Measurements from ENCODE around the gene DAGLA. TPM values are rescaled to one million over a fixed set of nuclear protein-coding genes. Genes with fewer than 3 reads are reported as not detected.

The DAGLA gene
- total and polyA plus RNA-seq, 7 donors: 0.57 to 5.1 (median 2.1) TPM

GRCh38 chr11:61768376-61769076, 88.3 kb downstream of the DAGLA start:
- H3K9me3 ChIP-seq: no peaks in the 10 kb centered on the region
- H3K27me3 ChIP-seq (ENCODE audit: insufficient read depth in 3 of 3, low read length in 2 of 3): peaks cover 0 to 11% (median 2%) of the 10 kb centered on the region in 3 donors
- no peak for DNase-seq
- intact Hi-C loops (cut with DNase I): no loop called here
- no peaks in the 10 kb centered on the region for H3K36me3 ChIP-seq (ENCODE audit: insufficient read depth in 1 of 2, low read depth in 1 of 2)
- ATAC-seq: no peak
- H3K27ac ChIP-seq: no peak overlapping the region
- no peak overlapping the region for H3K4me3 ChIP-seq
- WGBS, 3 donors: 74 to 77% (median 77%) methylated on average over 11 of the region's 11 CpGs
- TF ChIP-seq, protein P1, sequence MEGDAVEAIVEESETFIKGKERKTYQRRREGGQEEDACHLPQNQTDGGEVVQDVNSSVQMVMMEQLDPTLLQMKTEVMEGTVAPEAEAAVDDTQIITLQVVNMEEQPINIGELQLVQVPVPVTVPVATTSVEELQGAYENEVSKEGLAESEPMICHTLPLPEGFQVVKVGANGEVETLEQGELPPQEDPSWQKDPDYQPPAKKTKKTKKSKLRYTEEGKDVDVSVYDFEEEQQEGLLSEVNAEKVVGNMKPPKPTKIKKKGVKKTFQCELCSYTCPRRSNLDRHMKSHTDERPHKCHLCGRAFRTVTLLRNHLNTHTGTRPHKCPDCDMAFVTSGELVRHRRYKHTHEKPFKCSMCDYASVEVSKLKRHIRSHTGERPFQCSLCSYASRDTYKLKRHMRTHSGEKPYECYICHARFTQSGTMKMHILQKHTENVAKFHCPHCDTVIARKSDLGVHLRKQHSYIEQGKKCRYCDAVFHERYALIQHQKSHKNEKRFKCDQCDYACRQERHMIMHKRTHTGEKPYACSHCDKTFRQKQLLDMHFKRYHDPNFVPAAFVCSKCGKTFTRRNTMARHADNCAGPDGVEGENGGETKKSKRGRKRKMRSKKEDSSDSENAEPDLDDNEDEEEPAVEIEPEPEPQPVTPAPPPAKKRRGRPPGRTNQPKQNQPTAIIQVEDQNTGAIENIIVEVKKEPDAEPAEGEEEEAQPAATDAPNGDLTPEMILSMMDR (IDR thresholded peaks at IDR 0.05): no peak
- no peaks in the 10 kb centered on the region for H3K4me1 ChIP-seq

GRCh38 chr11:61769169-61769920, 89.2 kb downstream of the DAGLA start:
- TF ChIP-seq, protein P1 (IDR thresholded peaks at IDR 0.05): no peak
- DNase-seq: no peak
- Histone ChIP-seq H3K27me3 (ENCODE audit: insufficient read depth in 3 of 3, low read length in 2 of 3) (peaks cover 0 to 2% (median 0%) of the 10 kb centered on the region in 3 donors), H3K4me1 (no peaks in the 10 kb centered on the region), H3K4me3 (no peak overlapping the region), H3K27ac (no peak overlapping the region), H3K9me3 (no peaks in the 10 kb centered on the region), H3K36me3 (ENCODE audit: insufficient read depth in 1 of 2, low read depth in 1 of 2) (no peaks in the 10 kb centered on the region)
- intact Hi-C loops (cut with DNase I): no loop called here
- 76 to 79% (median 76%) methylated on average over 31 to 33 of the region's 33 CpGs for WGBS, 3 donors
- no peak for ATAC-seq

DNA sequence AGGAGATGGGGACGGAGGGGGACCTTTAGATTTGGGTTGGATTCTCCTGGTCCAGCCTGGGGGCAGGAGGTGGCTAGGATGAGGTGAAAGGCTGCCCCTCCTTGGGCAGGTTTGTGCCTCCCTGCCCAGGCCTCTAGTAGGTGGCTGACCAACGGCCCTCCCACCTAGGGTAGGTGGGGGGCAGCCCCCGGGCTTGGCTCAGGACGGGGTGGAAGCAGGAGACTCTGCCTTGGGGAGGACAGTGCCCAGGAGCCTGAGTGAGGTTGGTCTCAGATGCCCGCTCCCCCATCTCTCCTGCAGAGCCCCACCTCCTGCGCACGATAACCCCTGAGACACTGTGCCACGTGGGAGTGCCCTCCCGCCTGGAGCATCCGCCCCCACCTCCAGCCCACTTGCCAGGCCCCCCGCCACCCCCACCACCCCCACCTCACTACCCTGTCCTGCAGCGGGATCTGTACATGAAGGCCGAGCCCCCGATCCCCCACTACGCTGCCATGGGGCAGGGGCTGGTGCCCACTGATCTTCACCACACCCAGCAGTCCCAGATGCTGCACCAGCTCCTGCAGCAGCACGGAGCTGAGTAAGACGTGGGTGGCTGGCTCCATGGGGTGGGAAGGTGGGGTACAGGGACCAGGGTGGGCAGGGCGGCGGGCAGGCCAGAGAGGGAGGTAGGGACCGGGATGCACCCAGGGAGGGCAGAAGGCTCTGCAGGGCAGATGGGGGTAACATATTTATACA, 89.9 kb downstream of the DAGLA start:
- Histone ChIP-seq H3K27me3 (ENCODE audit: insufficient read depth in 3 of 3, low read length in 2 of 3) (no peaks in the 10 kb centered on the region), H3K4me1 (no peaks in the 10 kb centered on the region), H3K36me3 (ENCODE audit: insufficient read depth in 1 of 2, low read depth in 1 of 2) (no peaks in the 10 kb centered on the region), H3K27ac (no peak overlapping the region), H3K4me3 (no peak overlapping the region), H3K9me3 (no peaks in the 10 kb centered on the region)
- DNase-seq (no peak), ATAC-seq (no peak)
- intact Hi-C loops (cut with DNase I): no loop called here
- TF ChIP-seq, protein P1 (IDR thresholded peaks at IDR 0.05): no peak
- 84 to 91% (median 88%) methylated on average over 19 to 20 of the region's 20 CpGs for WGBS, 3 donors

DNA sequence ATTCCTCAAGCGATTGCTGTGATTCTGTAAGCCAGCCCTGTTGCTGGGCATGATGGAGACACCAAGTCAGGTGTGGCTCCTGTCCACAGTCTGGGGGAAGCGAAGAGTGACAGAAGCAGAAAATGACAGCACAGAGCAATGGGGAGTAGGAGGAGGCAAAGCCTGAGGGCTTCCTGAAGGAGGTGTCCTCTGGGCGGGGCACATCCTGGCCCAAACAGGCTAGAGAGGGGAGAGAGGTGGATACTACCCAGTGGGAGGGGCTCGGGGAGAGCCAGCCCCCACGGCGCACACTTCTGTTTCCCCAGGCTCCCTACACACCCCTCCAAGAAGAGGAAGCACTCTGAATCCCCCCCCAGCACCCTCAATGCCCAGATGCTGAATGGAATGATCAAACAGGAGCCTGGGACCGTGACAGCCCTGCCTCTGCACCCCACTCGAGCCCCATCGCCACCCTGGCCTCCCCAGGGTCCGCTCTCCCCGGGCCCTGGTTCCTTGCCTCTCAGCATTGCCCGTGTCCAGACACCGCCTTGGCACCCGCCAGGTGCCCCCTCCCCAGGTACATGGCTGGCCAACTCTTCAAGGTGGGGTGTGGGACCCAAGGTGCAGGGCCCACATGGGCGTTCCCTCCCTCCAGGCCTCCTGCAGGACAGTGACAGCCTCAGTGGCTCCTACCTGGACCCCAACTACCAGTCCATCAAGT, 91.2 kb downstream of the DAGLA start:
- Histone ChIP-seq H3K4me1 (no peaks in the 10 kb centered on the region), H3K36me3 (ENCODE audit: insufficient read depth in 1 of 2, low read depth in 1 of 2) (no peaks in the 10 kb centered on the region), H3K9me3 (no peaks in the 10 kb centered on the region), H3K27ac (no peak overlapping the region), H3K27me3 (ENCODE audit: insufficient read depth in 3 of 3, low read length in 2 of 3) (no peaks in the 10 kb centered on the region), H3K4me3 (no peak overlapping the region)
- ATAC-seq: no peak
- no peak for DNase-seq
- WGBS, 3 donors: 87 to 93% (median 89%) methylated on average over 12 to 15 of the region's 15 CpGs
- TF ChIP-seq, protein P1 (IDR thresholded peaks at IDR 0.05): no peak
- intact Hi-C loops (cut with DNase I): no loop called here
